K562 (cell line): ENCODE results near the gene VHLL. TPM values are rescaled to one million over a fixed set of nuclear protein-coding genes. Genes with fewer than 3 reads are reported as not detected.
A peak's percentile ranks its signal among the peaks of the same experiment; 100 is the strongest.

Source experiments
- BRF2 ChIP-seq: IDR thresholded peaks from 3 replicates; pipeline ENCODE4 v1.6.1; 2011; ENCODE audit warnings: borderline replicate concordance, mild to moderate bottlenecking; ENCODE audit not compliant: insufficient read length, insufficient read depth
- GABPB2 ChIP-seq: fragments of 250-450 bp; sonication (Bioruptor Pico); conservative IDR thresholded peaks from 2 replicates; pipeline ENCODE4 v1.5.1; 2021; ENCODE audit warnings: mild to moderate bottlenecking
- NR2F6 ChIP-seq: fragments of 450-650 bp; formaldehyde crosslinking; IDR thresholded peaks from 2 replicates; pipeline ENCODE4 v1.4.0; 2020; ENCODE audit warnings: mild to moderate bottlenecking
- NRF1 ChIP-seq, 2 experiments: fragments of 450-650 bp; IDR thresholded peaks in 1 of 2; conservative IDR thresholded peaks in 1 of 2; 2 replicates each; pipeline ENCODE4 v1.6.1; 2014; ENCODE audit warnings: mild to moderate bottlenecking in 2 of 2
- POLR2AphosphoS2 ChIP-seq: IDR thresholded peaks from 2 replicates; pipeline ENCODE4 v1.6.1; 2012; ENCODE audit warnings: low read length, improper control_type of control experiment
- U2AF1 ChIP-seq: fragments of 200-400 bp; formaldehyde crosslinking; optimal IDR thresholded peaks from 2 replicates; pipeline ENCODE3; 2017; ENCODE audit warnings: mild to moderate bottlenecking, low read depth, low read length, moderate library complexity
- ZBTB26 ChIP-seq: fragments of 450-650 bp; formaldehyde crosslinking; IDR thresholded peaks from 2 replicates; pipeline ENCODE4 v1.4.0; 2022; ENCODE audit warnings: missing genetic modification characterization
- ZNF217 ChIP-seq: sonication (generic); formaldehyde crosslinking; IDR thresholded peaks from 2 replicates; pipeline ENCODE4 v1.8.0; 2022; ENCODE audit warnings: mild to moderate bottlenecking, missing genetic modification reagents
- polyA plus RNA-seq, 8 experiments: library from polyadenylated mRNA; depleted of rRNA in 4 of 8; stranded (reverse) in 5 of 8; unstranded in 3 of 8; fragments of >200 nt; fragmentation: Nextera tagmentation in 2 of 8; fragmentation: Illumina TruSeq in 1 of 8; extraction: Ambion mirVana in 2 of 8; extraction: Trizol in 1 of 8; gene quantifications; 2 replicates each; pipeline versions ENCODE4 v1.2.1 to v1.2.3, GENCODE V29; 2011 to 2014; ENCODE audit warnings: inconsistent platforms in 1 of 8, missing spikeins in 1 of 8
- total RNA-seq, 7 experiments: library from RNA; depleted of rRNA in 6 of 7; stranded (reverse); fragments of >200 nt in 6 of 7; fragmentation: Illumina TruSeq in 2 of 7; extraction: Trizol in 2 of 7; gene quantifications; 2 replicates each; pipeline versions ENCODE4 v1.2.1 to v1.2.3, GENCODE V29; 2011 to 2021; ENCODE audit warnings: low replicate concordance in 1 of 7
- TF ChIP-seq, protein P1 (sequence below): fragments of 250-450 bp; sonication (Bioruptor Pico); IDR thresholded peaks from 2 replicates; pipeline ENCODE4 v1.5.0; 2021
- TF ChIP-seq, protein P2 (sequence below): fragments of 450-650 bp; IDR thresholded peaks from one replicate; pipeline ENCODE4 v1.6.1; 2018; ENCODE audit warnings: mild to moderate bottlenecking, moderate library complexity; ENCODE audit not compliant: partially characterized antibody
- TF ChIP-seq, protein P3 (sequence below): fragments of 450-650 bp; formaldehyde crosslinking; IDR thresholded peaks from 2 replicates; pipeline ENCODE4 v1.4.0; 2020; ENCODE audit warnings: mild to moderate bottlenecking, moderate library complexity

The VHLL gene
- total and polyA plus RNA-seq, 9 of the 15 experiments (the other 6 are each of a cell fraction or from before 2014, with no cell fraction given) = not detected

GRCh38 chr1:156282479-156283222 is 16.5 kb downstream of the VHLL start, which contains the start of gene SMG5 (continued):
- TF ChIP-seq, protein P1, sequence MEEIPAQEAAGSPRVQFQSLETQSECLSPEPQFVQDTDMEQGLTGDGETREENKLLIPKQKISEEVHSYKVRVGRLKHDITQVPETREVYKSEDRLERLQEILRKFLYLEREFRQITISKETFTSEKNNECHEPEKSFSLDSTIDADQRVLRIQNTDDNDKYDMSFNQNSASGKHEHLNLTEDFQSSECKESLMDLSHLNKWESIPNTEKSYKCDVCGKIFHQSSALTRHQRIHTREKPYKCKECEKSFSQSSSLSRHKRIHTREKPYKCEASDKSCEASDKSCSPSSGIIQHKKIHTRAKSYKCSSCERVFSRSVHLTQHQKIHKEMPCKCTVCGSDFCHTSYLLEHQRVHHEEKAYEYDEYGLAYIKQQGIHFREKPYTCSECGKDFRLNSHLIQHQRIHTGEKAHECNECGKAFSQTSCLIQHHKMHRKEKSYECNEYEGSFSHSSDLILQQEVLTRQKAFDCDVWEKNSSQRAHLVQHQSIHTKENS (CRISPR knock-in tag) = no peak
- no peak for TF ChIP-seq GABPB2
- TF ChIP-seq POLR2AphosphoS2 = no peak
- no peak for TF ChIP-seq NR2F6
- peak; percentile 10 to 62; a peak in 3 of 4 replicates for TF ChIP-seq NRF1 (conservative IDR thresholded peaks at IDR 0.05 in 1 of 2, IDR thresholded peaks at IDR 0.05 in 1 of 2)
- TF ChIP-seq ZBTB26 = no peak
- TF ChIP-seq, protein P2, sequence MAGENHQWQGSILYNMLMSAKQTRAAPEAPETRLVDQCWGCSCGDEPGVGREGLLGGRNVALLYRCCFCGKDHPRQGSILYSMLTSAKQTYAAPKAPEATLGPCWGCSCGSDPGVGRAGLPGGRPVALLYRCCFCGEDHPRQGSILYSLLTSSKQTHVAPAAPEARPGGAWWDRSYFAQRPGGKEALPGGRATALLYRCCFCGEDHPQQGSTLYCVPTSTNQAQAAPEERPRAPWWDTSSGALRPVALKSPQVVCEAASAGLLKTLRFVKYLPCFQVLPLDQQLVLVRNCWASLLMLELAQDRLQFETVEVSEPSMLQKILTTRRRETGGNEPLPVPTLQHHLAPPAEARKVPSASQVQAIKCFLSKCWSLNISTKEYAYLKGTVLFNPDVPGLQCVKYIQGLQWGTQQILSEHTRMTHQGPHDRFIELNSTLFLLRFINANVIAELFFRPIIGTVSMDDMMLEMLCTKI = no peak
- TF ChIP-seq ZNF217 (CRISPR knock-in tag) = no peak
- no peak for TF ChIP-seq U2AF1
- TF ChIP-seq, protein P3, sequence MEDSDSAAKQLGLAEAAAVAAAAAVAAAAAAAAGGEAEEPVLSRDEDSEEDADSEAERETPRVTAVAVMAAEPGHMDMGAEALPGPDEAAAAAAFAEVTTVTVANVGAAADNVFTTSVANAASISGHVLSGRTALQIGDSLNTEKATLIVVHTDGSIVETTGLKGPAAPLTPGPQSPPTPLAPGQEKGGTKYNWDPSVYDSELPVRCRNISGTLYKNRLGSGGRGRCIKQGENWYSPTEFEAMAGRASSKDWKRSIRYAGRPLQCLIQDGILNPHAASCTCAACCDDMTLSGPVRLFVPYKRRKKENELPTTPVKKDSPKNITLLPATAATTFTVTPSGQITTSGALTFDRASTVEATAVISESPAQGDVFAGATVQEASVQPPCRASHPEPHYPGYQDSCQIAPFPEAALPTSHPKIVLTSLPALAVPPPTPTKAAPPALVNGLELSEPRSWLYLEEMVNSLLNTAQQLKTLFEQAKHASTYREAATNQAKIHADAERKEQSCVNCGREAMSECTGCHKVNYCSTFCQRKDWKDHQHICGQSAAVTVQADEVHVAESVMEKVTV (CRISPR knock-in tag) = no peak
- TF ChIP-seq BRF2 = no peak
